GM18519 (cell line): Measurements from ENCODE around the gene PNPLA1.

Experiments
- ATAC-seq: cut with Tn5 transposase; IDR thresholded peaks from one replicate; pipeline ENCODE4 v1.9.1; 2021; ENCODE audit warnings: mild to moderate bottlenecking, moderate library complexity; ENCODE audit not compliant: unreplicated experiment, low FRiP score

Gene PNPLA1, protein sequence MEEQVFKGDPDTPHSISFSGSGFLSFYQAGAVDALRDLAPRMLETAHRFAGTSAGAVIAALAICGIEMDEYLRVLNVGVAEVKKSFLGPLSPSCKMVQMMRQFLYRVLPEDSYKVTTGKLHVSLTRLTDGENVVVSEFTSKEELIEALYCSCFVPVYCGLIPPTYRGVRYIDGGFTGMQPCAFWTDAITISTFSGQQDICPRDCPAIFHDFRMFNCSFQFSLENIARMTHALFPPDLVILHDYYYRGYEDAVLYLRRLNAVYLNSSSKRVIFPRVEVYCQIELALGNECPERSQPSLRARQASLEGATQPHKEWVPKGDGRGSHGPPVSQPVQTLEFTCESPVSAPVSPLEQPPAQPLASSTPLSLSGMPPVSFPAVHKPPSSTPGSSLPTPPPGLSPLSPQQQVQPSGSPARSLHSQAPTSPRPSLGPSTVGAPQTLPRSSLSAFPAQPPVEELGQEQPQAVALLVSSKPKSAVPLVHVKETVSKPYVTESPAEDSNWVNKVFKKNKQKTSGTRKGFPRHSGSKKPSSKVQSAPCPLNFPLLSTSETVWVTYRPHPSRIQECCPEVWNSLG

DNA sequence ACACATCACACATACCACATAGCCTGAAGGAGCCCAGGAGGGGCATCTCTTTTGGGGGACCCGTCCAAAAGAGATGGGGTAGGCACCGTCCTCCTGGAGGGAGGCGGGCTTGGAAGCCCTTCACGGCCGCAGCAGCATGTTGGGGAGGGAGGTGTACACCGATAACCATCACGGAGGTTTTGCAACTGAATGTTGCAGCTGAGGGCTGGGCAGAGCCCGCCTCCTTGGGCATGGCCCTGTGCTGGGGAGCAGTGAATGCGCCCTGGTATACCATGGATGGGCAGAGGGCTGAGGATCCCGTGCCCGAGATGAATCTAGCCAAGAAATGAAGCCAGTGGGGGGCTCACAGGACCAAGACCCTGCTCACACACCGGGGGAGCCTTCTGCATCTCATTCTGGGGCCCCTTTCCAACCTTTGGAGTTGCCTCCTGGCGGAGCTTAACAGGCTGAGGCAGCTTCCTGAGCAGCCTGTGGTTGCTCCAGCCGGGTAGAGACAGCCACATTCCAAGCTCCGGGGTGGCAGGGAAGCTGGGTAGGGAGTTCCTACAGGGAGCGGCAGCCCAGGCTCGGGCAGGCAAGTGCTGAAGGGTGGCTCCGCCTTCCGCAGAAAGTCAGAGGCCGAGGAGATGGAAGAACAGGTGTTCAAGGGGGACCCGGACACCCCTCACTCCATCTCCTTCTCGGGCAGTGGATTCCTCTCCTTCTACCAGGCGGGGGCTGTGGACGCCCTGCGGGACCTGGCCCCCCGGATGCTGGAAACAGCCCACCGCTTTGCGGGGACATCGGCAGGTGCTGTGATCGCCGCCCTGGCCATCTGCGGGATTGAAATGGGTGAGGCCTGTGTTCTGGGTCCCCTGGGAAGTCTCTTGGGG lies at the start of gene PNPLA1:
Gene PNPLA1 (plus strand): TSS at position 227 of the 872 bp plus-strand sequence. CDS start 400 bp downstream, at position 627.
- no peak for ATAC-seq

DNA sequence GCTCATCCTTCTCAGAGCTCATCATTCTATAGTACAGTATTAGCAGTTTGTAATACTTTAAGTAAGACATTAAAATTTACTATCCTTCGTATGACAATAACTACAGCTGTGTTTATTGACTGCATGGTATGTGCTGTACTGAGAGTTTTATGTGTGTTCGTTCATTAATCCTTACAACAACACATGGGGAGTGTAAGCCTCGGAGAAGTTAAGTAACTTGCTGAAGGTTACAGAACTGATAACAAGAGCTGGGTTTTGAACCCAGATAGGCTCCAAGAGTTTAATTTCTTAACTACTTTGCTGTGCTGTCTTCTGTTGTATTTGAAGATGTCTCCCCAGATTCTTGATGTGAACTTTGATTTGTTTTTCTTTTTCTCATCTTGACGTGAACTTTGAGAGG lies 49.6 kb upstream of the PNPLA1 start:
- ATAC-seq = no peak

DNA sequence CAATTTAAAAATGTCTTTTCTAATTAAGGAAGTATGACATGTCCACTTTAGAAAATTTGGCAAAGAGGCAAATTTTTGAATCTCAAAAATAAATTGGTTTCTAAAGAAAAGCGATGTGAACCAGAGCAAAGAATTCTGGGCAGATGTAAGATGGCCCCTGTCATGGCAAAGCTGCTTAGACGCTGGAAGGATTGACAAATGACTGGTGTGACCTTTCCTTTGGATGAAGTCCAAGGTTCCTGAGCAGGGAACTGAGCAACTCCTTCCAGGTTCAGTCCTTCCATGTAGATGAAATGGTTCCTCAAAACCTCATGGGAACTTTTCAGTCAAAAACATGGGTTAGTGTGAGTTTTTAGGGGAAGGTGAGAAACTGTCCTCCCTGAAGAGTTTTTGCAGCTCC lies 48.2 kb upstream of the PNPLA1 start:
- ATAC-seq = no peak

DNA sequence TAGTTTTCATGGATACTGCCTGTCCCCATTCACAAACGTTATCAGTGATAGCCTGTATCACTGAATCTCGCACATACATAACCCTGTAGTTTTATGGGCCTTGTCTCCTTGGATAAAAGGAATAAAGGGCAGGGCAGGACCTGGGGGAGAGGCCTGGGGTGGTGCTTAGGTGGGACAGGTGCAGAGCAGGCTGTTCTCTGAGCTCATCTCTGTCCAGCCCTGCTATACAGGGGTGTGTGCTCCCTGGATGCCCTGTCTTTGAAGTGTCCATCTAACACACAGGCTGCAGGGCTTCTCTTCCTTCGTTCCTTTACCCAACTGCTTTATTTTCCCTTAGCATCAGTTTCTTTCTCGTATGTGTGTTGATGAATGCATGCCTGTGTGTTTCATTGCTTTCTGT lies 46.9 kb upstream of the PNPLA1 start:
- no peak for ATAC-seq

DNA sequence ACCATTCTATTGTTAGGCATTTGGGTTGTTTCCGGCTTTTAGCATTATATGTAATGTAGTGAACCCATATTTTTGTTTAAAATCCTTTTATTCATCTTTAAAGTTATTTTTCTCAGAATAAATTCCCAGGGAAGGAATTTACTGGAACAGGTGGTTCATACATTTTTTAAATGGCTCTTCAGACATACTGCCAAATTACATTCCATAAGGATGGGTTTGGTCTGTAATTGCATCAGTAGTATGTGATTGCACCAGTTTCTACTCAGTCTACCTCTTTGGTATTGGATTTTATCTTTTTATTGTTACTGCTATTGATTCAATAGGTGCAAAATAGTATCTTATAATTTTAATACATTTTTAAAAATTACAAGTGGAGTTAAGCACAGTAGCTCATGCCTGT lies 46.2 kb upstream of the PNPLA1 start:
- ATAC-seq = no peak

DNA sequence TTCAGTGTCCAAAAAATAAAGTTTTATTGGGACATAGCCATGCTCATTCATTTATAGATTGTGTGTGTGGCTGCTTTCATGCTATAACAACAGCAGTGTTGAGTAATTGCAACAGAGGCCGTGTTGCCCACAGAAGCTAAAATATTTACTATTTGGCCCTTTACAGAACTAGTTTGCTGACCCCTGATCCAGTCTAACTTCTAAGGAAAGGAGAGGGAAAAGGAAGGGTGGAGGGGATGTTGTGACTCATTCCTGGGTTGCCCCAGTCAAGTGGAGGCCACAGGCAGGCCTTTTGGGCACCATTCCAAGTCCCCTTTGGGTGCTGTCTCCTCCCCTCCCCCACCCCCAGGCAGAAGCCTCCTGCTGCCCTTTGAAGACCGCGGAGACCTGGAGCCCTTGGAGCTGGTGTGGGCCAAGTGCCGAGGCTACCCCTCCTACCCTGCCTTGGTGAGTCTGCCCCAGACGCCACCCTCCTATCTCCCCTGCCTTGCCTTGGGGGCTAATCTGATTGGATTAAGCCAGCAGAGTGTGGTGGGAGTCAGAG lies 44.9 kb upstream of the PNPLA1 start:
- no peak for ATAC-seq

DNA sequence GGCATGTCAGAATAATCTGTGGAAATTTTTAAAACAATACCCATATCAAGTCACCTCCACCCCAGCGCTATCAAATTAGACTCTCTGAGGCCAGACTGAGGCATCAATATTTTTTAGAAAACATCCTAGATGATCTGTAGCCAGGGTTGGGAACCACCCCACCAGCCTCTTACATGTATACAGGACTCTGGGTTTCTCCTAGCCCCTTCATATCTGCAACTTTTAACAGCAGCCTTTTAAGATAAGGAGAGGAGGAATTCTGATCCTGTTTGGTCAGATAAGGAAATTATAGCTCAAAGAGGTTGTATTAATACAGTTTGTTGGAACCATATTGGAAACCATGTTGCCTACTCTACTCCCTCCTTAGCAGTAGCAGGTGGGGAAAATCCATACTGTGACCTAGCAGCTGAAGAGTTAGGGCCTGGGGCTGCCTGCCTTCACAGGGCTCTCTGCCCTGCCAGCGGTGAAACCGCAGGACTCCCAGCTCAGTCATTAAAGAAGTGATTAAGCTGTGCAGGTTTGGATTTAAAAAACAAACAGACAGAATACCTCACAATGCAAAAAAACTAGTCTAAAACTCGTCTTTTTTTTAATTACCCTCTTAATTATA lies 43.3 kb upstream of the PNPLA1 start:
- no peak for ATAC-seq

DNA sequence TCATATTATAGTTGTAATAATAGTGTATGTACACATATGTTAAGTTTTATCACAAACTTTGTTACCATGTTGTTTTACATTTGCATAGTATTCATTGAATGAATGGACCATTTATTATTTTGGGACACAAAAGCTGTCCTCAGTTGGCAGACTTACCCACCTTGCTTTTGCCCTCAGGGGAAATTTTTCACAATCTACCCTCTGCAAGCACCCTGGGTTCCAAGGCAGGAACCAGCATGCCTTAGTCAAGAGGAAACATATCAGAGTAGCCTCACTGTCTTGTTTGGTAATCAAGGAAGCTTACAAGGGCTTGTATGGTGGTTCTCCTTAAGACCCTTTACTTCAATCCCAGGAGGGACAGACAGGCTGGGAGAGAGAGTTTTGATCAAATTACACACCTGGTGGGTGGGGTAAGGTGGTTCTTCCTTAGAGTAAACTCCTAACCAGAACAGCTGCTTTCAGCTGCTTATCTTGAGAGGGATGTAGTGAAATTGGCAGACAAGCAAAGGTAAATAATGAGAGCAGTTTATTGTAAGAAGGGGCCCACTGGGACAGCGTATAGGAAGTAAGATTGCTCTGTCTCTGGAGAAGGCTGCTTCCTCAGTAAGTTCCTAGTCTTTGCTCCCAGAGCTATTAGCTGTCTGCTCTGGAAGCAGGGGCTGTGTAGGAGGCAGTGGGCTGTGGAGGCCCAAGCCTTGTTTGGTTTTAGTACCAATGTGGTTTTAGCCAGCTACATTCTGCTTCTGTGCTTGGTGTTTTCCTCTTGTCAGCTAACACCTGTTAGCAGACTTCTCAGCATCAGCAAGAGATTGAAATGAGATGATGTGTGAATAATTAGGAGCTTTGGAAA lies 42.3 kb upstream of the PNPLA1 start:
- no peak for ATAC-seq

DNA sequence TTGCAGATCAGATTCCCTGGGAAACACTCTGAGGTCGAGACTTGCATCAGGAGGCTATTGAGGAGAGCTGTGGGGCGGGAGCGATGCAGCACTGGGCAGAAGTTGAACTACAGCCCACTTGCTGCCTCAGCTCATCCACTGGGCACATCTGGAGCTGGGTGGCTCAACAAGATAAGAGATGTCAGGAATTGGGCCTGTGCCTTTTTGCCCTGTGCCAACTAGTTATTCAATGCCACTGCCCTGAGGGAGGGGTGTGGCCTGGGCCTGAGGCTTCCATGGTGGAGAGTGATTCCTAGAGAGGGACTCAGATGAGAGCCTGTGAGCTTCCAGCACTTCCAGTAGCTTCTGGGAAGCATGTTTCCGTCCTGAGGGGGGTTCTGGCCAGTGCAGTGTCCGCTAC lies 40.6 kb upstream of the PNPLA1 start:
- ATAC-seq = no peak

DNA sequence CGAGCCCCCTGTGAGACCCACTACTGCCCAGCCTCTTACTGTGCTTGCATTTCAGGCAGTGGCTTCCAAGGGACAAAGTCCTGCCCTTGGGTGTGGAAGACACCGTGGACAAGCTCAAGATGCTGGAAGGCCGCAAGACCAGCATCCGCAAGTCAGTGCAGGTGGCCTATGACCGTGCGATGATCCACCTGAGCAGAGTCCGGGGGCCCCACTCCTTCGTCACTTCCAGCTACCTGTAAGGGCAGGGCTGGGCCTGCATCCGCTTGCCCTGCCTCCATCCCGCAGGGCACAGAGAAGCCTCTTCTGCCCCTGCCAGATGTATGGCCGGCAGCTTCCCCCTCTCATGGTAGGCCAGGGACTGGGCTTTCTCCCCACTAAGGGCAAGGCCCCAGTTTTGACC lies 39.5 kb upstream of the PNPLA1 start:
- ATAC-seq = no peak

DNA sequence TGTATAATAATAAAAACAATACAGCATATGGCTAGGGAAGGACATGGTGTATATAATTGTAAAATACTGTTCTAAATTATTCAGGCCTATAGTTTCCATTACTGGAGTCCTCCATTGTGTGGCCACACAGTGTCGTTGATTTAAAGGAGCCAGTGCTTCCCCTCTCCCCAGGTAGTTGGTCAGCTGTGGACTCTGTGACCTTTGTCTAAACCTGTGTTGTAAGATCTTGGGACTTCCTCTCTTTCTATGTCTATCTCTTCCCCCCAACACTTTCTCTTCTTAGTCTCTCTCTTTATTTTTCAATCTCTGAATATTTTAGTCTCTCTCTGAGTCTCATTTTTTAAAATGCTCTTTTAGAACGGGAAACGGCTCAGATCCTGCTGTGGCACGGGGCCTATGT lies 37.7 kb upstream of the PNPLA1 start:
- ATAC-seq = no peak

DNA sequence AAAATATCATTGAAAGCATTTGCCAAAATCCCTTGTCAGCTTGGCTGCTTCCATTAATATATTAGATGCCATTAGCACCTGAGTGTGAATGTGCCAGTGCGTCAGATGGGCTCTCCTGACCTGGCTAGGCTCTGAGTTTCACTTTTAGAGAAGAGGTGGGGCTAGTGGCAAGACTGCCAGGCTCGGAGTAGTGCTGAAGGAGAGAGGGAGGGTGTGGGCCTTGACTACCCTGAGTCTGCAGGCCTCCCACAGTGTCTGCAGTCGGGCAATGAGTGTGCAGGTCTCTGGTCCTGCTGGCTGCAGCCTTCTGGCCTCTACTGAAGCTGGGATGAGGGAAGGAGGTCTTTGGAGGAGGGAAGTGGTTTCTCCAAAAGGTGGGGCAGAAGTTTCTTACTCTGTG lies 34.6 kb upstream of the PNPLA1 start:
- no peak for ATAC-seq

DNA sequence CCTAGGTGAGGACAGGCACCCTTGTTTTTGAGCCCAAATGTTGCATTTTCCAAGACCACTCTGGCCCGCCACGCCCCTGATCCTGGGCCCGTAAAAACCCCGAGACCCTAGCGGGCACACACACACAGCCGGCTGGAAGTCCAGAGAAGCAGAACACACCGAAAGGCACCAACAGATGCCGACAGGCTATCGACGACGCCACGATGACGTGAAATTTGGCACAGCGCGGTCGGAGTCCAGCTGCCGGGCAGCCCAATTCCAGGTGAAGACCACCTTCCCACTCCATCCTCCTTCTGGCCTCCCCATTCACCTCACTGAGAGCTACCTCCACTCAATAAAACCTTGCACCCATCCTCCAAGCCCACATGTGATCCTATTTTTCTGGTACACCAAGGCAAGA lies 34.0 kb upstream of the PNPLA1 start:
- no peak for ATAC-seq

DNA sequence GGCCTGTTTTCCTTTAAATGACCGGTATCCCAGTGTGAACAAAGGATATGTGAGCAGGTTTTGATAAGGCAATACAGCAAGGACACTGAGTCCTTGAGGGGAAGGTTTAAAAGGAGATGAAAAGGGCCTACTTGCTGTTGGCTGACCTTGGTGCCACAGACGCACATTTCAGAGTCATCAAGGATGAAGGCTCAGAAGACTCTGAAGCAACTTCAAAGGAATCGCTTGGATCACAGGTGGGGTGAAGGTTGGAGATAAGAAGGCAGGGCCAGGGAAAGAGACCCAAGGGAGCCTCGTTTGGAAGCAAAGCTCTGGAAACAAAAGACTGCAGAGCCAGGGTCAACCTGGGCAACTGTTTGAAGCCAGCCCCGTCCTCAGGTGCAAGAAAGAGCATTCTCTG lies 30.1 kb upstream of the PNPLA1 start:
- no peak for ATAC-seq

DNA sequence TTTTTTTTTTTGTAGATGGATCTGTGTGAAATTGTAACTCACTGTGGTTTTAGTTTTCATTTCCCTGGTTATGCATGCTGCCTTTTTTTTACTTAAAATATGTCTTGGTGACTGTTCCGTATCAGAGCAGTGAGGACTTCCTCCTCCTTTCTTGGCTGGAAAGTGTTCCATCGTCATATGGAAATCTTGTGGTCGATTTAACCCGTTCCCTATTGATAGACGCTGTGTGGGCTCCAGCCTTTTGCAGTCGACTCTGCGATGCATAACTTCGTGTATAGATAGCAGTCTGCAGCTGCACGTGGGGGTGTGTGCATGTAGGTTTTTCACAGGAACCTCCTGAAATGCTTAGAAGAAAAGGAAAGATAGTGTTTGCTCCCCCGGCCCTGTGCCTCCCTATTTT lies 28.1 kb upstream of the PNPLA1 start:
- no peak for ATAC-seq

DNA sequence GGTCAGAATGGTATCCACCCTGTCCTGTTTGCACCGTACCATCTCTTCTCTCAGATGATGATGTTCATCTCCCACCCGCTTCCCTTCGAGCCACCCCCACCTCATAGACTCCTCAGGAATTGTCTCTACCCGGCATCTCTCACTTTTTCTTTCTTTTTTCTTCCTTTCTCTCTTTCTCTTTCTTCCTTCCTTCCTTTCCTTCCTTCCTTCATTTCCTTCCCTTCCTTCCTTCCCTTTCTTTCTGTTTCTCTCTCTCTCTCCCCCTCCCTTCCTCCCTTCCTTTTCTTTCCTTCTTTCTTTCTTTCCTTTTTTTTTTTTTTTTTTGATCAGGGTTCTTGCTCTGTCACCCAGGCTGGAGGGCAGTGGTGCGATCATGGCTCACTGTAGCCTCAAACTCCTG lies 27.7 kb upstream of the PNPLA1 start:
- no peak for ATAC-seq

DNA sequence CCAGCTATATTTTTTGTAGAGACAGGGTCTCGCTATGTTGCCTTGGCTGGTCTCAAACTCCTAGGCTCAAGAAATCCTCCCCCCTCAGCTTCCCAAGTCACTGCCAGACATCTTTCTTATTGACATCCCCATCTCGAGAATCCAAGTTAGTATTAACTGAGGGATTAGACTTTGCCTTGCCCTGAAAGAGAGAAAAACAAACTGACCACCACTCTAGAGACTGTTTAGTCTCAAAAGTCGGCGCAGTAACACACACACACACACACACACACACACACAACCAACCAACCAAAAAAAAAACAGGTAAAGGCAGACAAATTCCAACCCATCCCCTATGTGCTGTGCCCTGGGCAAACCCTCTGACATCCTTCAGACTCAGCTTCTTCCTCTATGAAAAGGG lies 27.2 kb upstream of the PNPLA1 start:
- no peak for ATAC-seq

DNA sequence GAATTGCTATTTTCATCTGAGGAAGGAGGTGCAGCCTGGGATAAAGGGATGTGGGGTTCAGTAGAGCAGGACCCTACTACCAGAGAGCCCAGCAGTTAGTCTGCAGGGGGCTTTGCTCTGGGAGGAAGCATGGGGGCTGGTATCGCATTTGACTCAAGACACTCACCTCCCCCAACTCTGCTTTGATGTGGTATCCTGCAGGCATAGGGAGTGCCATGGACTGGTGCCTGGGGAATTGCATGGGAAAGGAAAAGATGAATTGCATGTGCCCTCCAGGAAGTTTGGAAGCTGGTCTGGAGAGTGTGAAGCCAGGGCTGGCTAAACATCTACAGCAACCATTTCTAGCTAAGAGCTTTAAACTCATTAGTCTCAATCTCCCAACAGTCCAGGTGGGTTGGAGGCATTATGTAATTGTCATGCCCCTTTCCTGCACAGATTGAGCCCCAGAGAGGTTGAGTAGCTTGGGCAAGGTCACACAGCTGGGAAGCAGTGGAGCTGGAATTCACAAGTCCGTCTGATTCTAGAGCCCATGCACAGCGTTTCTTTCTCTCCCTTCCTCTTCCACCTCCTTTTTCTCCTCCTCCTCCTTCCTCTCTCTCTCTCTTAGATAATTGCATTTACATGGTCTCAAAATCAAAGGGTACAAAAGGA lies 26.2 kb upstream of the PNPLA1 start:
- no peak for ATAC-seq

DNA sequence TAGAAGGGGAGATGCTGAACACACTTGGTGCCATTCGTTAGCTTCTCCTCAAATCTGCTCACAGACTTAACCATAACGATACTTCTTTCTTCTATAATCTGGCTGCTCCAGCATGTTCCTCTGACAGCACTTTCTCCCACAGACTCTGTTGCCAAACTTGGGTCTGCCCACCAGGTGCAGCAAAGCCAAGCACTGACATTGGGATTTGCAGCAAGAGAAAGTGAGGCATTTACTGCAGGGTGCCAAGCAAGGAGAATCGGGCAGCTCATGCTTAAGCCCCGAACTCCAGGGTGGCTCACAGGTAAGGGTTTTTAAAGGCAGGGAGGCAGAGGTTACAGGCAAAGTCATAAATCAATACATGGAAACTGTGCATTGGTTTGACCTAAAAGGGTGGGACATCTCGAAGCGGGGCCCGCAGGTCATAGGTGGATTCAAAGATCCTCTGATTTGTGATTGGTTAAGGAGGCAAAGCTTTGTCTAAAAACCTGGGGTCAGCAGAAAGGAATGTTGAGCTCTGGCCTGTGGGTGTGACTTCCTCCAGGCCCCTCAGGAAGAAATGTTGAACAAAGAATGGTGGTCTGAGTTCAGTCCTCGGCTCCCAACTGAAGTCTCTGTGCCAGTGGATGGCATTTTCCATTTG lies 25.1 kb upstream of the PNPLA1 start:
- no peak for ATAC-seq
